ES-I3 (cell line): Measurements from ENCODE around the gene HMOX1.
"Not testable (repeated sequence)": the region's sequence is repeated elsewhere in the genome, so short reads cannot be mapped to it uniquely, and the experiment has no call there.

ENCODE experiments used
- H3K36me3 ChIP-seq: 2 replicates; pipeline ENCODE4 v1.6.1; 2013; ENCODE audit warnings: mild to moderate bottlenecking, low read length, control low read depth, moderate library complexity; ENCODE audit not compliant: insufficient read depth
- H3K4me1 ChIP-seq: 2 replicates; pipeline ENCODE4 v1.6.1; 2013; ENCODE audit warnings: mild to moderate bottlenecking, control low read depth, low read length; ENCODE audit not compliant: insufficient read depth
- H3K9ac ChIP-seq: 2 replicates; pipeline ENCODE4 v1.6.1; 2013; ENCODE audit warnings: low read depth, mild to moderate bottlenecking, low read length, moderate library complexity
- H3K9me3 ChIP-seq: 2 replicates; pipeline ENCODE4 v1.6.1; 2013; ENCODE audit warnings: mild to moderate bottlenecking, low read length, moderate library complexity; ENCODE audit not compliant: control insufficient read depth, insufficient read depth

Gene HMOX1

DNA sequence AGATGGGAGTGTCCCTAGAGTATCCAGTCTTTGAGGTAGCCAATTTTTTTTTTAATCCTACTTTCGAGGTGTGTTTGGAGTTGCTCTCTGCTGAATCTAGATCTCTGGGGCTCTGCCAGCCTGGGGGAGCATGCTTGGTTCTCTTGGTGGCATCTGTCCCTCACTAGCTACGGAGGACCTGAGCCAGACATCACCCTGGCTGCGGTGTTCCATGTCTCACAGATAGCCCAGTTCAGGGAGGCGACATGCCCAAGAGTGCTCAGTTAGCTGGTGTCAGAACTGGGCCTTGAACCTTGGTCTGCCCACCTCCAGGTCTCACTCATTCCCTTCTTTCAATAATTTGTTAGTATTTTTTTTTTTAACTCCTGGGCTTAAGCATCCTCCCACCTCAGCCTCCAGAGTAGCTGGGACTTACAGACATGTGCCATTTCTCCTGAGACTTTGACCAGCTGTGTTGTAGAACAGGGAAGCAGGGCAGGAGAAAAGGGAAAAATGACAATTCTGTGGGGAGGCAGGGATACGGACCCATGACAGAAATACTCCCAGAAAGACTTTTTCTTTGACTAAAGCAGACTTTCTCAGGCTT, 621 bp downstream of the HMOX1 start:
- H3K9ac ChIP-seq, result peak overlapping the region; percentile 83
- H3K36me3 ChIP-seq, result peaks cover 6% of the 10 kb centered on the region; the same call in 1 of the 2 replicates
- no peaks in the 10 kb centered on the region for H3K9me3 ChIP-seq
- peaks cover 43% of the 10 kb centered on the region for H3K4me1 ChIP-seq

DNA sequence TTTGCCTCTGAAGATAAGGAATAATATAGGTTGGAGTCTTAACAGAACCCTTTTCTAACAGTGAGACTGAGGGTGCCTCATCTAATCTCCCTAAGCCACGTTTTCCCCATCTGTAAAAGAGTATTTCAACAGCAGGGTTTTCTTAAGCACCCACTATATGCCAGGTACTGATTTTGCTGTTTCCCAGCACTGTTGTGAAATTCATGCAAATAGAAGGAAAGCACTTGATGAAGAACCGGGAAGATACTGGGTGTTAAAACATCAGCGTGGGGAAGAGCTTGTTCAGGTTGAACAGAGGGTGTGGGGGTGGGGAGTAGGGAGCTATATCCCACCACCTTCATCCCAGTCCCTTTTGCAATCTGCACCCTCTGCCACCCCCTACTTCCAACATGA, 2.8 kb downstream of the HMOX1 start:
- Histone ChIP-seq H3K9ac (no peak overlapping the region), H3K36me3 (peaks cover 9% of the 10 kb centered on the region; the same call in 1 of the 2 replicates), H3K9me3 (no peaks in the 10 kb centered on the region), H3K4me1 (peaks cover 25% of the 10 kb centered on the region)

DNA sequence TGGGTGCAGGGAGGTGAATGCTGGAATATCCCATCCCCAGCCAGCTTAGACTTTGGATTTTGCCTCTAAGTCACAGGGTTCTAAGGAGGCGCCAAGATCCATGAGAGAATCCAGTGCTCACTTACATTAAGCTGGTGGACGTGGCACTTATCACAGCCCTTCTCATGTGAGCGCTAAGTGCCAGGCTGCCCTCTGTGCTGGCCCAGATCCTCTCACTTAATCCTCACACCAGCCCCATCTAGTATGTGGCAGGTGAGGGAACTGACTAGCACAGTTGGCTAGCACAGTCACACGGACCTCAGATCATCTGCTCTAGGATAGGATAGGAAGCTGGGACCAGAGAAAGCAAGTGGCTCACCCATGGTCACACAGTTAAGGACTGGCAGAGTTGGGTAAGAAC, 3.6 kb downstream of the HMOX1 start:
- H3K36me3 ChIP-seq, result peaks cover 9% of the 10 kb centered on the region
- H3K9ac ChIP-seq, result no peak overlapping the region
- H3K4me1 ChIP-seq, result peaks cover 17% of the 10 kb centered on the region; the same call in 1 of the 2 replicates
- no peaks in the 10 kb centered on the region for H3K9me3 ChIP-seq

DNA sequence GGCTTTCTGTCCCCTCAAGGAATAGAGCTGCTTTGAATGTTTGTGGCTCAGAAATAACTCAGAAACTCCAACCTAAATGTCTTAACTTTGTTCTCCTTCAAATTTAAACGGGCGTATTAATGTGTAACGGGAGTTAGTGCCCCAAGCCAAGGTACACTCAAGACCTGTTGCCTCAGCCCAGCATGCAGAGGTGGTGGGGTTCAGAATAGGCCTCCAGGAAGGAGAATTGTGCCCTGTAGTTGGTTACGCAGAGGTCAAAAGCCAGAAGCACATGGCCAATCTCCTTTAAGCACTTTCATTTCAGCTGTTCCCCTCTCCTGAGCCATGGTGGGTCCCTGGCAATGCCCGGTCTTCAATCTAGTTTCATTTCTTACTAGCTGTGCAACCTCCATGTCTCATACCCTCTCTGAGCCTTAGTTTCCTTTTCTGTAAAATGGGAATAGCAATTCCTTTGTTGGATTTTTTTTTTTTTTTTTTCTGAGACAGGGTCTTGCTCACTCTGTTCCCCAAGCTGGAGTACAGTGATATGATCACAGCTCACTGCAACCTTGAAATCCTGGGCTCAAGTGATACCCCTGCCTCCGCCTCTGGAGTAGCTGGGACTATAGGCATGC, 4.2 kb downstream of the HMOX1 start:
- H3K9ac ChIP-seq, result no peak overlapping the region
- H3K4me1 ChIP-seq, result peaks cover 13% of the 10 kb centered on the region; the same call in 1 of the 2 replicates
- peaks cover 9% of the 10 kb centered on the region for H3K36me3 ChIP-seq
- H3K9me3 ChIP-seq, result no peaks in the 10 kb centered on the region

DNA sequence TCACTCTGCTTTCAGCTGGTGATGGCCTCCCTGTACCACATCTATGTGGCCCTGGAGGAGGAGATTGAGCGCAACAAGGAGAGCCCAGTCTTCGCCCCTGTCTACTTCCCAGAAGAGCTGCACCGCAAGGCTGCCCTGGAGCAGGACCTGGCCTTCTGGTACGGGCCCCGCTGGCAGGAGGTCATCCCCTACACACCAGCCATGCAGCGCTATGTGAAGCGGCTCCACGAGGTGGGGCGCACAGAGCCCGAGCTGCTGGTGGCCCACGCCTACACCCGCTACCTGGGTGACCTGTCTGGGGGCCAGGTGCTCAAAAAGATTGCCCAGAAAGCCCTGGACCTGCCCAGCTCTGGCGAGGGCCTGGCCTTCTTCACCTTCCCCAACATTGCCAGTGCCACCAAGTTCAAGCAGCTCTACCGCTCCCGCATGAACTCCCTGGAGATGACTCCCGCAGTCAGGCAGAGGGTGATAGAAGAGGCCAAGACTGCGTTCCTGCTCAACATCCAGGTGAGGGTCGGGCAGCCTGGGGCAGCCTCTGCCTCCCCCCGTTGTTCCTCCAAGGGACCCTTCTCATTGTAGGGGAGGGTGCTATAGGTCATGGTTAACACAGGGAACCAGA, 5.9 kb downstream of the HMOX1 start:
- no peak overlapping the region; the same call in 1 of the 2 replicates for H3K9ac ChIP-seq
- H3K4me1 ChIP-seq, result peaks cover 4% of the 10 kb centered on the region; the same call in 1 of the 2 replicates
- H3K36me3 ChIP-seq, result peaks cover 9% of the 10 kb centered on the region
- H3K9me3 ChIP-seq, result no peaks in the 10 kb centered on the region

DNA sequence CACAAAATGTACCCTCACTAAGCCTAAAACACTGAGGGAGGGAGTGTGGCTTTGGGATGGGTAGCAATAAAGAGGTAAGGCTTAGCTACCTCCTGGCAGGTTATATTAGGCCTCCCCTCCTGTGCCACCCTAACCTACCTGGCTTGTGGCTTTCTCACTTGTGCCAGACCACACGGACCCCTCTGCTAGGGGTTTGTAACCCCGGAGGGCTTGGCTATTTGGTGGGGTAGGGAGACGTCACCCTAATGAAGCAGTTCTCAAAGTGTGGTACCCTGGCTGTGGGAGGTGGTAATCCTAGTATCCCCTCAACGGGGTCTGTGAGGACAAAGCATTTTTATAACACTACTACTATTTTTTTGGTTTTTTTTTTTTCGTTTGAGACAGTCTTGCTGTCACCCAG, 10.0 kb downstream of the HMOX1 start:
- Histone ChIP-seq H3K9ac (no peak overlapping the region), H3K36me3 (peaks cover 2% of the 10 kb centered on the region; the same call in 1 of the 2 replicates), H3K9me3 (no peaks in the 10 kb centered on the region), H3K4me1 (no peaks in the 10 kb centered on the region)

DNA sequence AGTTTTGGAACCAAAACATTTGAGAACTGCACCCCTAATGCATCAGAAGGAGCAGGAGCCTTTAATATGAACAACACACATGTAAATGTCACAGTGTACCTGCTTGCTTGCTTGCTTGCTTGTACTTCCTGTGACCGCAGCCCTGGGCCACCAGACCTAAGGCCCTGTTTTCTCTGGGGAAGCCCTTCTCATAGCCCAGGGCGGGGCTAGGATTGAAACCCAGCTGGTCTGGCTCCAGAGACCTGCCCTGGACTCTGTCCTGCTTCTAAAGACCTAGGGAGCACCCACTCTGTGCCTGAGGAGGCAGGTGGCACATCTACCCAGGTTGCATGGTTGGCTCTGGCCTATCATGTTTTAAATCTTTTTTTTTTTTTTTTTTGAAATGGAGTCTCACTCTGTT, 11.5 kb downstream of the HMOX1 start:
- Histone ChIP-seq H3K9me3 (no peaks in the 10 kb centered on the region), H3K4me1 (no peaks in the 10 kb centered on the region), H3K9ac (no peak overlapping the region), H3K36me3 (peaks cover 1% of the 10 kb centered on the region; the same call in 1 of the 2 replicates)

DNA sequence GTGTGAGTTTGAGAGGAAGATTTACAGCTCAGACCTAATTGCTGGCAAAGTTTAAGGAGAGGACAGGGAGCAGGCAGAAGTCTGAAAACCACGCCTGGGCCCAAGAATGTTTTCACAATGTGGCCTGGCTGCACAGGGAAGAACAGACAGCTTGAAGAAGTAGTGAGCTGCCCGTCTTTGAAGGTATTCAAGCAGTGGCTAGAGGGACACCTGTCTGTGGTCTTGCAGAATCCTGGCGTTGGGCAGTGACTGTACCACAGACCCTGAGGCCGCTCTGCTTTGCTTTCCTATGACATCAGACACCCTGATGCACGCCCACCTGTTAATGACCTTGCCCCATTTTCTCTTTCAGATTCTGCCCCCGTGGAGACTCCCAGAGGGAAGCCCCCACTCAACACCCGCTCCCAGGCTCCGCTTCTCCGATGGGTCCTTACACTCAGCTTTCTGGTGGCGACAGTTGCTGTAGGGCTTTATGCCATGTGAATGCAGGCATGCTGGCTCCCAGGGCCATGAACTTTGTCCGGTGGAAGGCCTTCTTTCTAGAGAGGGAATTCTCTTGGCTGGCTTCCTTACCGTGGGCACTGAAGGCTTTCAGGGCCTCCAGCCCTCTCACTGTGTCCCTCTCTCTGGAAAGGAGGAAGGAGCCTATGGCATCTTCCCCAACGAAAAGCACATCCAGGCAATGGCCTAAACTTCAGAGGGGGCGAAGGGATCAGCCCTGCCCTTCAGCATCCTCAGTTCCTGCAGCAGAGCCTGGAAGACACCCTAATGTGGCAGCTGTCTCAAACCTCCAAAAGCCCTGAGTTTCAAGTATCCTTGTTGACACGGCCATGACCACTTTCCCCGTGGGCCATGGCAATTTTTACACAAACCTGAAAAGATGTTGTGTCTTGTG, 12.5 kb downstream of the HMOX1 start:
- H3K9ac ChIP-seq, result no peak overlapping the region

DNA sequence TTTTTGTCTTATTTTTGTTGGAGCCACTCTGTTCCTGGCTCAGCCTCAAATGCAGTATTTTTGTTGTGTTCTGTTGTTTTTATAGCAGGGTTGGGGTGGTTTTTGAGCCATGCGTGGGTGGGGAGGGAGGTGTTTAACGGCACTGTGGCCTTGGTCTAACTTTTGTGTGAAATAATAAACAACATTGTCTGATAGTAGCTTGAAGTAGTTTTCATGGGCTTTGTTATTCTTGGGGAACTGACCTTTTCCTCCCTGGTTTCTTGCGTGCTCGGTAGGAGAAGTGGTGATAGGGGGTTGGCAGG, 13.1 kb downstream of the HMOX1 start:
- H3K4me1 ChIP-seq, result peaks cover 4% of the 10 kb centered on the region; the same call in 1 of the 2 replicates
- H3K9me3 ChIP-seq, result no peaks in the 10 kb centered on the region
- no peak overlapping the region for H3K9ac ChIP-seq
- no peaks in the 10 kb centered on the region; the same call in 1 of the 2 replicates for H3K36me3 ChIP-seq

More for the DNA sequence above, 12.5 kb downstream of the HMOX1 start:
- H3K9me3 ChIP-seq, result no peaks in the 10 kb centered on the region
- peaks cover 4% of the 10 kb centered on the region; the same call in 1 of the 2 replicates for H3K4me1 ChIP-seq
- H3K36me3 ChIP-seq, result no peaks in the 10 kb centered on the region; the same call in 1 of the 2 replicates

DNA sequence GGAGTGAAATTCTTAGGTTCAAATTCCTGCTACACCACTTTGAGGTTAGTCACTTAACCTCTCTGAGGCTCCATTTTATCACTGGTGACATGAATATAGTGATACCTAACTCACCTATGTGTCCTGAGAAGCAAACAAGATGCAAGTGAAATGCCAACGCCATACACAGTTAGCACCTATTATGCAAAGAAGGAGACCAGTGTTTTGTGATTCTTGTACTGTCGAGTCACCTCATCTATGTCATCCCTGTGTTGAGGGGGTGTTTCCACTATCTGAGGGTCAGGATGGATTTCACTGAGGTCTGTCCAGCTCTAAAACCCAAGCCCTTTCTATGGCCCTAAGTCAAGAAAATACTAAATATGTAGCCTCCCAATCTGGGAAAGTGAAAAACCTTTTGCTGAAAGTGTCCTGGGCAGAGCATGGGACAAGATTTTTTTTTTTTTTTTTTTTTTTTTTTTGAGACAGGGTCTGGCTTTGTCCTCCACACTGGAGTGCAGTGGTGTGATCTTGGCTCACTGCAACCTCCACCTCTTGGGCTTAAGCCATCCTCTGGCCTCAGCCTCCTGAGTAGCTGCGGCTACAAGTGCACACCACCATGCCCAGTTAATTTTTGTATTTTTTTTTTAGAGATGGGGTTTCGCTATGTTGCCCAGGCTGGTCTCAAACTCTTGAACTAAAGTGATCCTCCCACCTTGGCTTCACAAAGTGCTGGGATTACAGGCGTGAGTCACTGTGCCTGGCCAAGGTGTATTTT, 14.1 kb downstream of the HMOX1 start:
- Histone ChIP-seq H3K4me1 (peaks cover 4% of the 10 kb centered on the region; the same call in 1 of the 2 replicates), H3K9me3 (no peaks in the 10 kb centered on the region), H3K36me3 (no peaks in the 10 kb centered on the region), H3K9ac (no peak overlapping the region)

DNA sequence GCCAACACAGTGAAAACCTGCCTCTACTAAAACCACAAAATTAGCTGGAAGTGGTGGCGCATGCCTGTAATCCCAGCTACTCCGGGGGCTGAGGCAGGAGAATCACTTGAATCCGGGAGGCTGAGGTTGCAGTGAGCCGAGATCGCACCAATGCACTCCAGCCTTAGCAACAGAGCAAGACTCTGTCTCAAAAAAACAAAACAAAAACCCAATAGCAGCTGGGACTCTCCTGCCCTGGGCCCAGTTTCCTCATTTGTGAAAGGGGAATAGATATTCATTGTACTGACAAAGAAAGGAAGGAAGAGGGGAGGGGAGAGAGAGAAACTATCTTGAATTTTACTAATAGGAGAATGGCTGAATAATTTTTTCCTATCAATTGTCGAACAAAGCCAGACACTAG, 15.7 kb downstream of the HMOX1 start:
- H3K9ac ChIP-seq, H3K36me3 ChIP-seq, H3K9me3 ChIP-seq: not testable (repeated sequence)
- peaks cover 11% of the 10 kb centered on the region for H3K4me1 ChIP-seq

DNA sequence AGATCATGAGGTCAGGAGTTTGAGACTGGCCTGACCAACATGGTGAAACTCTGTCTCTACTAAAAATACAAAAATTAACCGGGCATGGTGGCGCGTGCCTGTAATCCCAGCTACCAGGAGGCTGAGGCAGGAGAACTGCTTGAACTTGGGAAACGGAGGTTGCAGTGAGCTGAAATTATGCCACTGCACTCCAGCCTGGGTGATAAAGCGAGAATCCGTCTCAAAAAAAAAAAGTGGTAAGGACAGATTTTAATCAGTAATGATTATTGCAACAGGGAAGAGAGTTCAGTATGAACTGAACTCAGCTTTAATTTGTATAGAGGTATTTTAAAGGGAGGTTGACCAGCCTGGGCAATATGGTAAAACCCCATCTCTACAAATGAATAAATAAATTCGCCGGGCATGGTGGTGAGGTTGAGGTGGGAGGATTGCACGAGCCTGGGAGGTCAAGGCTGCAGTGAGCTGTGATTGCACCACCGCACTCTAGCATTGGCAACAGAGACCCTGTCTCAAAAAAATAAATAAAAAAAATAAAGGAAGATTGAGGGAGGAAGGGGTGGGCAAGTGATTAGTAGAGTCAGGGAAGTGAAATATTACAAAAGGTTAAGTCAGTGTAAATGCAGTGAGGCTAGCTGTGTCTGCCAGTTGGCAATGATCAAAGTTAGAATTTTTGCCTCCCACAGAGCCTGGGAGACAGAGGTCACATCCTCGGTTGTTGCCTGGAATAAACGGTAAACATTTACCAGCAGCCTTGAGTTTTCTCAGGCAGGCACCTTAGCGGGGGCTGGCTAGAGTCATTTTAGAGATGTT, 16.4 kb downstream of the HMOX1 start:
- H3K4me1 ChIP-seq, result peaks cover 14% of the 10 kb centered on the region

DNA sequence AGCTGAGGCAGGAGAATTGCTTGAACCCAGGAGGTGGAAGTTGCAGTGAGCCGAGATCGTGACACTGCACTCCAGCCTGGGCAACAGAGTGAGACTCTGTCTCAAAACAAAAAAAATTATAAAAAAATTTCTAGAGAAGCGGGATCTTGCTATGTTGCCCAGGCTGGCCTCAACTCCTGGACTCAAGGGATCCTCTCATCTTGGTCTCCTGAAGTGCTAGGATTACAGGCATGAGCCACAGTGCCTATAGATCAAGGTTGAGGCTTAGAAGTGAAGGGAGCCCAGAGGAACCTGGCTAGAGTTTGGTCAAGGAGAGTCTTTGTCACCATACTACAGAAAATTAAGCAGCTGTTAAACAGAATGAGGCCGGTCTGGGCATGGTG, 17.7 kb downstream of the HMOX1 start:
- Histone ChIP-seq H3K4me1 (peaks cover 14% of the 10 kb centered on the region), H3K9ac (no peak overlapping the region), H3K9me3 (no peaks in the 10 kb centered on the region), H3K36me3 (peaks cover 15% of the 10 kb centered on the region)

More for the DNA sequence above, 16.4 kb downstream of the HMOX1 start:
- Histone ChIP-seq H3K36me3 (peaks cover 7% of the 10 kb centered on the region; the same call in 1 of the 2 replicates), H3K9me3 (no peaks in the 10 kb centered on the region), H3K9ac (no peak overlapping the region)
